ENCODE measurements around the gene ZNG1F.
A peak's percentile ranks its signal among the peaks of the same experiment; 100 is the strongest.
"Not testable (repeated sequence)": the region's sequence is repeated elsewhere in the genome, so short reads cannot be mapped to it uniquely, and the experiment has no call there.

The ZNG1F gene

DNA sequence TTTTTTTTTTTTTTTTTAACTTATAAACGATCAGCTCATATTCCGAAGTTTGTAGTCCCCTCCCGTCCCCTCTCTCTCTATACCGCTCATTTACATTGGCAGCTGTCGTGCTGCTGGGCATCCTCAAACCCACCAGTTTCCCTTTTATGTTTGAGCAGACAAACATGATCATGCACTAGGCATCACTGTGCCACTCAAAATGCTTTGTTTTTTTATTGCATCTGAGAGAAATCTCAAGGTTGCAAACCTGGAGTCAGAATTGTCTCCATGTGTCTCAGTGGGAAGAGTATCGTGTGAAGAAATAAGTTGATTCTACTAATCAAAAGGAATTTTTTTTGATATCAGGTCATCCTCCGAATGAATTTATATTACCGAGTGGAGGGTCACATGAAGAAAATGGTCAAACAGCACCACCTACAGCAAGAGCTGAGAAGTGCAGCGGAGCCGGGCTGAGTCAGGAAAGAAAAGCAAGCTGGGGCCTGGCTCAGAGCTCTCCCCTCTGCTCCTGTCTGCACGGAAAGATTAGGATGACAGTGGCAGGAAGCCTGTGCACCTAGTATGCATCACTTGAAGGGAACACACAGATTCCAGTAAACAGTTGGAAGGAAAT lies 100.6 kb downstream of the ZNG1F start:
- not testable (repeated sequence) for H3K9me3 ChIP-seq (ENCODE audit: severe bottlenecking); H3K27ac ChIP-seq (ENCODE audit: poor library complexity, severe bottlenecking); DNase-seq (ENCODE audit: low spot score); H3K4me3 ChIP-seq (ENCODE audit: severe bottlenecking); H3K4me1 ChIP-seq (ENCODE audit: insufficient read depth, poor library complexity, severe bottlenecking); H3K36me3 ChIP-seq (ENCODE audit: low read depth); H3K27me3 ChIP-seq (ENCODE audit: insufficient read depth, poor library complexity, severe bottlenecking)
- TF ChIP-seq, protein P1, sequence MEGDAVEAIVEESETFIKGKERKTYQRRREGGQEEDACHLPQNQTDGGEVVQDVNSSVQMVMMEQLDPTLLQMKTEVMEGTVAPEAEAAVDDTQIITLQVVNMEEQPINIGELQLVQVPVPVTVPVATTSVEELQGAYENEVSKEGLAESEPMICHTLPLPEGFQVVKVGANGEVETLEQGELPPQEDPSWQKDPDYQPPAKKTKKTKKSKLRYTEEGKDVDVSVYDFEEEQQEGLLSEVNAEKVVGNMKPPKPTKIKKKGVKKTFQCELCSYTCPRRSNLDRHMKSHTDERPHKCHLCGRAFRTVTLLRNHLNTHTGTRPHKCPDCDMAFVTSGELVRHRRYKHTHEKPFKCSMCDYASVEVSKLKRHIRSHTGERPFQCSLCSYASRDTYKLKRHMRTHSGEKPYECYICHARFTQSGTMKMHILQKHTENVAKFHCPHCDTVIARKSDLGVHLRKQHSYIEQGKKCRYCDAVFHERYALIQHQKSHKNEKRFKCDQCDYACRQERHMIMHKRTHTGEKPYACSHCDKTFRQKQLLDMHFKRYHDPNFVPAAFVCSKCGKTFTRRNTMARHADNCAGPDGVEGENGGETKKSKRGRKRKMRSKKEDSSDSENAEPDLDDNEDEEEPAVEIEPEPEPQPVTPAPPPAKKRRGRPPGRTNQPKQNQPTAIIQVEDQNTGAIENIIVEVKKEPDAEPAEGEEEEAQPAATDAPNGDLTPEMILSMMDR (IDR thresholded peaks at IDR 0.05; ENCODE audit: poor library complexity, severe bottlenecking): peak; percentile 60
- ATAC-seq (ENCODE audit: low read depth): peak; percentile 74

DNA sequence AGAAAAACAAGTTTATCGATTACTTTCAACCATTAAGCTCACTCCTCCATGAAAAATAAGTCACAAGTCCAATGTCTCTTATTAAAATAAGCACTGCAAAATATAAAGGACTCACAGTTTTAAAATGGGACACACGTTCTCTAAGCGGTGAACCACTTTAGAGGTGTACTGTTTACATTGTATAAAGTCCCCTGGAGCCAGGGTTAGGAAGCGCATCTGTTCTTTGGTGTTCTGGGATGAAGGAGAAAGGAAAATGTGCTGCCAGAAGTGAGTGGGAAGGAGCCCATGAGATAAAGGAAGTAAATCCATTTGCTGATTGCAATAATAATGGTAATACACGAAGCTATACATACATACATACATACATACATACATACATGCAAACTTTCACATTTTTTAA lies 101.2 kb downstream of the ZNG1F start:
- not testable (repeated sequence) for H3K9me3 ChIP-seq (ENCODE audit: severe bottlenecking); H3K27ac ChIP-seq (ENCODE audit: poor library complexity, severe bottlenecking); H3K36me3 ChIP-seq (ENCODE audit: low read depth); H3K4me3 ChIP-seq (ENCODE audit: severe bottlenecking); ATAC-seq (ENCODE audit: low read depth); DNase-seq (ENCODE audit: low spot score); H3K4me1 ChIP-seq (ENCODE audit: insufficient read depth, poor library complexity, severe bottlenecking); H3K27me3 ChIP-seq (ENCODE audit: insufficient read depth, poor library complexity, severe bottlenecking)

DNA sequence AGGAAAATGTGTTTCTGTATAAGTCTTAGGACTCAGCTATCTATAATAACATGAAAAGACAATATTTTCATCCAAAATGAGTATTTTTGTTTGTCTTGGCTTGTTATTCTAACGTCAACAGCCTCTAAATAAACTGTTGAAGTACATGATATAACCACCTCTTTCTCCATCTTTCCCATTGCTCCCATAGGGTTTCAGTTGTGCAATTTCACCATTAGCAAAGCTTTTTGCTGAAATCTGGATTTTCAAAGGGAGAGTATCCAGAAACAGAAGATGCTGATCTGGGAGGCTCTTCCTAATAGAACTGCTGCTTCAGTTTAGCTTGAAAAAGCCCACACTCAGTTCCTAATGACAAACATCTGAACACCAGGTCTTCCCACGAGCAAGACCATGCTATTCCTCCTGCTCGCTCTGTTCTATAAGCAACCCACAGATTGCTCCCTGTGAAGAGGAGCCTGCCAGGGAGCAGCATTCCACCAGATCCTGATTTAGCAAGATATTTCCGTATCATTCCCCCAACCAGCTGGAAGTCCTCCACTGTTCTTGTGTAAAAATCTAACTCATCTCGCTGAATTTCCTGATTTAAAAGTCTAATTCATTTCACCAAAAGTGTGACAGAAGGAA lies 101.8 kb downstream of the ZNG1F start:
- not testable (repeated sequence) for H3K4me1 ChIP-seq (ENCODE audit: insufficient read depth, poor library complexity, severe bottlenecking); H3K9me3 ChIP-seq (ENCODE audit: severe bottlenecking); DNase-seq (ENCODE audit: low spot score); H3K27ac ChIP-seq (ENCODE audit: poor library complexity, severe bottlenecking); H3K27me3 ChIP-seq (ENCODE audit: insufficient read depth, poor library complexity, severe bottlenecking); H3K36me3 ChIP-seq (ENCODE audit: low read depth); H3K4me3 ChIP-seq (ENCODE audit: severe bottlenecking); ATAC-seq (ENCODE audit: low read depth)

DNA sequence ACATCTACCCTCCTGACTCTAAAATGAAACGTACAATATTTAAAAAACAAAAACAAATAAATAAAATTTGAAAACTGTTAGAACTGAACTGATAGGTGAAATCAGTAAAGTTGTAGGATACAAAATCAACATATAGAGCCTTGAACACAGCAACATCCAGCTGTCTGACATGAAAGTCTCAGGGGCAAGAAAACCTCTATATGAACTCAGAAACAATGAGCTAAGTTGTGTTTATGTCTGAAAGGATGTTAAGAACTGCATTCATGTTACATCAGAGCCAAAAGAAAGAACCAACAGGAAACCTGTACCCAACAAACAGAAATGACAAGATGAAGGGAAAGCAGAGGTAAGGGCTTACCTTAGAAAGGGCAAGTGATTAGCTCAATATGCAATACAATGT lies 102.4 kb downstream of the ZNG1F start:
- ATAC-seq (ENCODE audit: low read depth); H3K27me3 ChIP-seq (ENCODE audit: insufficient read depth, poor library complexity, severe bottlenecking); DNase-seq (ENCODE audit: low spot score); H3K36me3 ChIP-seq (ENCODE audit: low read depth); H3K27ac ChIP-seq (ENCODE audit: poor library complexity, severe bottlenecking); H3K9me3 ChIP-seq (ENCODE audit: severe bottlenecking); H3K4me3 ChIP-seq (ENCODE audit: severe bottlenecking); H3K4me1 ChIP-seq (ENCODE audit: insufficient read depth, poor library complexity, severe bottlenecking): not testable (repeated sequence)

DNA sequence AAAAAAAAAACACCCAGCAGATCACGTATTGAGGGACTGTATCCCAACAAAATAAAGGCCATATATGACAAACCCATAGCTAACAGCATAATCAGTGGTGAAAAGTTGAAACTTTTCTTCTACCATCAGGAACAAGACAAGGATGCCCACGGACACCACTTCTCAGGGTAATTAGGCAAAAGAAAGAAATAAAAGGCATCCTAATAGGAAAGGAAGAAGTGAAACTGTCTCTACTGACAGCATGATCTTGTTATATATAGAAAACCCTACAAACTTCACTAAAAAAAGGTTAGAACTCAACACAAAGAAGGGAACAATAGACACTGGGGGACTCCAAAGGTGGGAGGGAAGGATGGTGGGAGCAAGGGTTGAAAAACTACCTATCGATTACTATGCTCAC lies 102.9 kb downstream of the ZNG1F start:
- H3K4me3 ChIP-seq (ENCODE audit: severe bottlenecking); H3K36me3 ChIP-seq (ENCODE audit: low read depth); H3K4me1 ChIP-seq (ENCODE audit: insufficient read depth, poor library complexity, severe bottlenecking); H3K27me3 ChIP-seq (ENCODE audit: insufficient read depth, poor library complexity, severe bottlenecking); H3K9me3 ChIP-seq (ENCODE audit: severe bottlenecking); DNase-seq (ENCODE audit: low spot score); H3K27ac ChIP-seq (ENCODE audit: poor library complexity, severe bottlenecking); ATAC-seq (ENCODE audit: low read depth): not testable (repeated sequence)

DNA sequence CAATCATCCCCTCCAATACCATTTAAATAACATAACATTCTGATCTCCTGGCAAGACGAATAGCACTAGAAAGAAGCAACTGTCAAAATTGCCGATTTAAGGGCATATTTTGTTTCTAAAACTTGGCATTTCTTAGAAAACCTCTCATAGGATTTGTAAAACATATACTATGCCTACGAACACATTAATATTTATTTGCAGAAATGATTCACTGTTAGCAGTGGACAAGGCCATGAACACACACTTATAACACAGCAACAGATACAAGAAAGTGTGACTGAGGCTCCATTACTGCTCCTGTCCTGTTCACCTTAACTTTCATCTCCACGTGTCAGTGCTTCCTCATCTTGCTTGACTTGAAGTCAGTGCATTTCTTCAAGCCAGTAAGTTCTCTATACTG lies 106.8 kb downstream of the ZNG1F start:
- H3K36me3 ChIP-seq (ENCODE audit: low read depth); H3K9me3 ChIP-seq (ENCODE audit: severe bottlenecking); ATAC-seq (ENCODE audit: low read depth); DNase-seq (ENCODE audit: low spot score); H3K27me3 ChIP-seq (ENCODE audit: insufficient read depth, poor library complexity, severe bottlenecking); H3K4me1 ChIP-seq (ENCODE audit: insufficient read depth, poor library complexity, severe bottlenecking); H3K4me3 ChIP-seq (ENCODE audit: severe bottlenecking); H3K27ac ChIP-seq (ENCODE audit: poor library complexity, severe bottlenecking): not testable (repeated sequence)

Data from RWPE2 (cell line).